Stimulated activated CD8-positive, alpha-beta memory T cell treated with anti-CD3 and anti-CD28 coated beads, Interleukin-15, amount 100 ng/mL, for 24 hours (primary cell): ENCODE results near the gene DNAH1.

Source experiments
- DNase-seq: peaks from one replicate; pipeline ENCODE4 v3.0.0-alpha.2; 2020; ENCODE audit warnings: low read depth

DNAH1 gene

DNA sequence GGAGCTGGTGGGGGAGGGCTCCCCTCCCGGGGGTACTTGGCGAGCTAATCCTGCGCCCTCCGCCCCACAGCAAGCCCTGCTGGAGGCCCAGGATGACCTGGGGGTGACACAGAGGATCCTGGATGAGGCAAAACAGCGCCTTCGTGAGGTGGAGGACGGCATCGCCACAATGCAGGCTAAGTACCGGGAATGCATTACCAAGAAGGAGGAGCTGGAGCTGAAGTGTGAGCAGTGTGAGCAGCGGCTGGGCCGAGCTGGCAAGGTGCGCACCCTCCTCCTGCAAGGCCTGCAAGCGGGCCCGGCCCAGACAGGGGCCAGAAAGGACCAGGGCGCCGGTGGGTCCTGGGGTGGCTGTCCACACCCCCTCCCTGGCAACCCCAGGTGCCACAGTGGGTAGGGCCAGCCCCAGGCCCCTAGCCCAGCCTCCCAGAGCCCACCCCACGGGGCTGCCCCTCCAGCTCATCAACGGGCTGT, 72.3 kb downstream of the DNAH1 start:
- no peak for DNase-seq

DNA sequence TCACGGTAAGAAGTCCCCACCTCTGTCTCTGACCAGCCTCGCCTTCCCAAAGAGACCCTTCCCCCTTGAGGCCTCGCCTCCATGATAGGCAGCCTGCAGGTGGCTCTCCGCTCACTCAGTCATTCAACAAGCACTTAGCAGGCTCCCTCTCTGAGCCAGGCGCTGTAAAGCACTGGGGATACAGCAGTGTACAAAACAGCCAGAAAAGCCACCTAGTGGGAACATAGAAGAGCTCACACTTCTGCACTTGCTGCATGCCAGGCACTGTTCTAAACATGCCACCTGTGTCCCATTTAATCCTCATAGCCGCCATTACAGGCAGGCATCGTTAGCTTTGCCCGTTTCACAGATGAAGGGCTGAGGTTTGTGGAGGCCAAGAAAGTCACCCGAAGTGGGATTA, 72.8 kb downstream of the DNAH1 start:
- DNase-seq: no peak

DNA sequence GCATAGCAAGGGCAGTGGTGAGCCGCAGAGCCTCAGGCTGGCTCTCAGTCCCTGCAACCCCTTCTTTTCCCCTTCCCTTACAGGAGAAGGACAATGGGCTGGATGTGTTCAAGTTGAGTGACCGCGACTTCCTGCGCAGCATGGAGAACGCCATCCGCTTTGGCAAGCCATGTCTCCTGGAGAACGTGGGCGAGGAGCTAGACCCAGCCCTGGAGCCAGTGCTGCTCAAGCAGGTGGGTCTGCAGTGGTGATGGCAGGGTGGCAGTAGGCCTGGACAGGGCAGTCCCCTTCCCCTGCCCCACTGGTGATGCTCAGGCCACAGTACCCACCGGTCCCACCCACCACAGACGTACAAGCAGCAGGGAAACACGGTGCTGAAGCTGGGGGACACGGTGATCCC, 75.0 kb downstream of the DNAH1 start:
- DNase-seq: no peak

DNA sequence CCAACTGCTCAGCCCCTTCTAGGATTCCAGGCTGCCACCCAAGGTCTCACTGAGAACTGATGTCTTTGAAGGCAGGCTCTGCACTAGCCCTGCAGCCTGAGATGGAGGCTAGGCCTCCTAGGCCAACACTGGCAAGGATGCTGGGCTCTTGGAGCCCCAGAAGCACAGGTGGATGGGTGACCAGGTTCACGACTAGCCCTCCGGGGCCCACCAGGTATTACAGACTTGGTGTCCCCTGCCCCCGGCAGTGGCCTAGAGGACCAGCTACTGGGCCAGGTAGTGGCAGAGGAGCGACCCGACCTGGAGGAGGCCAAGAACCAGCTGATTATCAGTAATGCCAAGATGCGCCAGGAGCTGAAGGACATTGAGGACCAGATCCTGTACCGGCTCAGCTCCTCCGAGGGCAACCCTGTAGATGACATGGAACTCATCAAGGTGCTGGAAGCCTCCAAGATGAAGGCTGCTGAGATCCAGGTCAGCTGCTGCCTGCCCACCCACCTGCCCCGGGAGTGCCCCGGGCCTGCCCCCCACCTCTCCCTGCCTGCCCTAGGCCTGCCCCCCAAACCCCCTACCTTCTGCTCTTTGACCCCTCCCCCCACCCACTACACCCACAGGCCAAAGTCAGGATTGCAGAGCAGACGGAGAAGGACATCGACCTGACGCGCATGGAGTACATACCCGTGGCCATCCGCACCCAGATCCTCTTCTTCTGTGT, 76.3 kb downstream of the DNAH1 start:
- DNase-seq: no peak

DNA sequence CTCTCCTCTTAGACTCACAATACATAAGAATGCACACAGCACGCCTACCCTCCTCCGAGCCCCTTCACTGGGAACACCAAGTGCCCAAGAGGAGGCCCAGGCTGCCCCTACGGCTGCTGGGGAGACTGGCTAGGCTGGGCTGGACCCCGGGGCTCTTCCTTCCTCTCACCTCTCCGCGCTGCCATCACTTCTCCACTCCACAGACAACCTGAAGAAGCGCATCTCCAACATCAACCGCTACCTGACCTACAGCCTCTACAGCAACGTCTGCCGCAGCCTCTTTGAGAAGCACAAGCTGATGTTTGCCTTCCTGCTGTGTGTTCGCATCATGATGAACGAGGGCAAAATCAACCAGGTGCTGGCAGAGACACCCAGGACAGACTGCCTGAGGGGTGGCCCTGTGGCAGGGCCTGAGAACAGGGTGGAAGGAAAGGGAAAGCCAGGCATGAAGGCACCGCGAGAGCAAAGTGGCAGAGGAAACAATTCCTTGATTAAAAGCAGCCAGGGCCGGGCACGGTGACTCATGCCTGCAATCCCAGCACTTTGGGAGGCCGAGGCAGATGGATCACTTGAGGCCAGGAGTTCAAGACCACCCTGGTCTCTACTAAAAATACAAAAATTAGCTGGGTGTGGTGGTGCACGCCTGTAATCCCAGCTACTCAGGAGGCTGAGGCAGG, 77.2 kb downstream of the DNAH1 start:
- no peak for DNase-seq

DNA sequence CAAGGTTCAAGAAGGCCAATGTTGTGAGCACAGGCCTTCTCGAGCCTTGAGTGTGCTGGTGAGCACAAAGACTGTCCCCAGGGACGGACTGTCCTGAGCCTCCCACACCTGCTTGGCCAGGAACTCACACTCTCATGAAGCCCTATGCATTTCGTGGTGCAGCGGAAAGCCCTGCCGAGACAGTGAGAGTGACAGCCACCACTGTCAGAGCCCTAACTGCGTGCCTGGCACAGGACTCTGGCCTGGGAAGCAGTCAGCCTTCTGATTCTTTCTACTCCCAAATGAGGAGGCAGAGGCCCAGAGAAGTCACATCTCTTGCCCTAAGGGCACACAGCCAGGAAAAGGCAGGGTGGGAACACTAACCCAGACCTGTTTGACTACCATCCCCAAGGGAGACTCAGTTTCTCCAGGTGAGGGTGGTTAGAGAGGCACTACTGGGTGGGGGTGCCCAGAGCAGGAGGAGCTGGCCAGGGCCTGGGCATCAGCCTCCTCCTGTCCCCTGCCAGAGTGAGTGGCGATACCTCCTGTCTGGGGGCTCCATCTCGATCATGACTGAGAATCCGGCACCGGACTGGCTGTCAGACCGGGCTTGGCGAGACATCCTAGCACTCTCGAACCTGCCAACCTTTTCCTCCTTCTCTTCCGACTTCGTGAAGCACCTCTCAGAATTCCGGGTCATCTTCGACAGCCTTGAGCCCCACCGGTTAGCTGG, 78.0 kb downstream of the DNAH1 start:
- no peak for DNase-seq

DNA sequence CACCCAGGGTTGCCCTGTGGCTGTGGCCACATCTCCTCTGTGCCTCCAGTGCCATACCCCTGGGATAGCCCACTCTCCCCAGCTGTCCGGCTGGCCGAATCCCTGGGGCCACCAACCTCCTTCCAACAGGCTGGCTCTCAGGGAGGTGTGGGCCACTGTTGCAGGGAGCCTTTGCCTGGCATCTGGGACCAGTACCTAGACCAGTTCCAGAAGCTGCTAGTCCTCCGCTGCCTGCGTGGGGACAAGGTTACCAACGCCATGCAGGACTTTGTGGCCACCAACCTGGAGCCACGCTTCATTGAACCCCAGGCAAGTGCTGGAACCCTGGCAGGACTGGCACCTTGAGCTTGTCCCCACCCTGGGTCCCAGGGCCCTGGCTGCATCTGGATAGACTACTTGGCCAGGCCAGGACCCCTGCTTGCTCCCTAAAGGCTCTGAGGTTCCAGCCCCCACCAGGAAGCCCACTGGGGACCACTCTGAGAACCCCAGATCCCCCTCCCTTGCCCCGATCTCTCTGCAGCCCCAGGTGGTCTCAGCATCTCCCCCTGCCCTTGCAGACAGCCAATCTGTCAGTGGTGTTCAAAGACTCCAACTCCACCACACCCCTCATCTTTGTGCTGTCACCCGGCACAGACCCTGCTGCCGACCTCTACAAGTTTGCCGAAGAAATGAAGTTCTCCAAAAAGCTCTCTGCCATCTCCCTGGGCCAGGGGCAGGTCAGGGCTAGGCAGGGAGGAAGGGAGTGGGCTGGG, 78.8 kb downstream of the DNAH1 start:
- DNase-seq: no peak

DNA sequence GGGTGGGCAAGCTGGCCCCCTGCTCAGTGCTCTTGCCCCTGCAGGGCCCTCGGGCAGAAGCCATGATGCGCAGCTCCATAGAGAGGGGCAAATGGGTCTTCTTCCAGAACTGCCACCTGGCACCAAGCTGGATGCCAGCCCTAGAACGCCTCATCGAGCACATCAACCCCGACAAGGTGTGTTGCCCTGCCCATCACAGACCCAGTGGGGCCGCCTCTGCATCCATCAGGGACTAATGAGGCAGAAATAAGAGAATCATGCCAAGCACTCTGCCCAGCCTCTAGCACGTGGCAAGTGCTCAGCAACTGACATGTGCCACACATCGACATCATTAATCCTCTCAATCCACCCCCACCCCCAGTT, 79.4 kb downstream of the DNAH1 start:
- DNase-seq: no peak

DNA sequence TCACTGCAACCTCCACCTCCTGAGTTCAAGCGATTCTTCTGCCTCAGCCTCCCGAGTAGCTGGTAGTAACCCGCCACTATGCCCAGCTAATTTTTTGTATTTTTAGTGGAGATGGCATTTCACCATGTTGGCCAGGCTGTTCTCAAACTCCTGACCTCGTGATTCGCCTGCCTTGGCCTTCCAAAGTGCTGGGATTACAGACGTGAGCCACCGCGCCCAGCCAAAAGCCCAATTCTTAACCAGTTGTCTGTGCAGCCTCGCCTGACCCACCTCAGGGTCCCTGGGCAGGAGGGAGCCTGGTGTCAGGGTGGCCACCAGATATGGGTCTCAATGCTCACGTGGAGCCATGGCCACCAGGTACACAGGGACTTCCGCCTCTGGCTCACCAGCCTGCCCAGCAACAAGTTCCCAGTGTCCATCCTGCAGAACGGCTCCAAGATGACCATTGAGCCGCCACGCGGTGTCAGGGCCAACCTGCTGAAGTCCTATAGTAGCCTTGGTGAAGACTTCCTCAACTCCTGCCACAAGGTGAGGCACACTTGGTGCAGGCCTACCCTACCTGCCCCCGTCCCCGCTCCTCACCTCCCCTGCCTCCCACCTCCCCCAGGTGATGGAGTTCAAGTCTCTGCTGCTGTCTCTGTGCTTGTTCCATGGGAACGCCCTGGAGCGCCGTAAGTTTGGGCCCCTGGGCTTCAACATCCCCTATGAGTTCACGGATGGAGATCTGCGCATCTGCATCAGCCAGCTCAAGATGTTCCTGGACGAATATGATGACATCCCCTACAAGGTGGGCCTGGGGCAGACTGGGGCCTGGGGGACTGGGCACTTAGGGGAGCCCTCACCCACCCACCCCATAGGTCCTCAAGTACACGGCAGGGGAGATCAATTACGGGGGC, 80.1 kb downstream of the DNAH1 start:
- no peak for DNase-seq

DNA sequence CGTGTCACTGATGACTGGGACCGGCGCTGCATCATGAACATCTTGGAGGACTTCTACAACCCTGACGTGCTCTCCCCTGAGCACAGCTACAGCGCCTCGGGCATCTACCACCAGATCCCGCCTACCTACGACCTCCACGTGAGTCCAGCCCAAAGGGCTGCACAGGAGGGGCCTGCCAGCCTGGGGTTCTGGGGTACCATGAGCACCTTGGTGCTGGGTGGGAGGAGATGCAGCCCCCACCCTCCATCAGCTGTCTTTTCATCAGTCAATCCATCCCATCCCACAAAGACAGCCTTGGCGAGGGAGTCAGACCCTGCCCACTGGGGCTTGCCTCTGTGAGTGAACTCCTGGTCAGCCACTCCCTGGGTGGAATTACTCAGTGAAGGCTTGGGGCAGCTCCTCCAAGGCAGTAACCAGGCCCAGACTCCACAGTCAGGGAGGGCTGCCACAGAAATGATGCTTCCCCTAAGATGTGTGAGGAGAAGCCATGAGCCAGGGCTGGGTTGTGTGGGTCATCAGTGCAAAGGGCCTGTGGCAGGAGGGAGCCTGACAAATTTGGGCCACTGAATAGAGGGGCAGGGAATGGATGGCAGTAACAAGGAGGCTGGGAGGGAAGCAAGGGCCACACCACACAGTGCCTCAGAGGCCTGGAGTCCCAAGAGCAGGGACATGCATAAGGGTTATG, 80.9 kb downstream of the DNAH1 start:
- no peak for DNase-seq

DNA sequence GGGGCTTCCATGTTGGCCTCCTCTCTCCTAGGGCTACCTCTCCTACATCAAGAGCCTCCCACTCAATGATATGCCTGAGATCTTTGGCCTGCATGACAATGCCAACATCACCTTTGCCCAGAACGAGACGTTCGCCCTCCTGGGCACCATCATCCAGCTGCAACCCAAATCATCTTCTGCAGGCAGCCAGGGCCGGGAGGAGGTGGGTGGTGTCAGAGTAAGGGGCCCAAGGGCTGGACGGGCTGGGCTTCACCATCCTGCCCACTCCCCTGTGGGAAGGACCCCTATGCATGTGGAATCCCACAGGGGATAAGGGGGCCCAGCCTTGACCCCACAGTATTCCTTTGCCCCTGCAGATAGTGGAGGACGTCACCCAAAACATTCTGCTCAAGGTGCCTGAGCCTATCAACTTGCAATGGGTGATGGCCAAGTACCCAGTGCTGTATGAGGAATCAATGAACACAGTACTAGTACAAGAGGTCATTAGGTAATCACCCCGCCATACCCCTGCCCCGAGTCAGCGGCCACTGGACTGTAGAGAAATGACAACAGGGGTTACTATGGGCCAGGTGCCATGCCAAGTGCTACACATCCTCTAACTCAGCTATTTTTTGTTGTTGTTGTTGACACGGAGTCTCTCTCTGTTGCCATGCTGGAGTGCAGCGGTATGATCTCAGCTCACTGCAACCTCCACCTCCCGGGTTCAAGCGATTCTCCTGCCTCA, 81.7 kb downstream of the DNAH1 start:
- no peak for DNase-seq

DNA sequence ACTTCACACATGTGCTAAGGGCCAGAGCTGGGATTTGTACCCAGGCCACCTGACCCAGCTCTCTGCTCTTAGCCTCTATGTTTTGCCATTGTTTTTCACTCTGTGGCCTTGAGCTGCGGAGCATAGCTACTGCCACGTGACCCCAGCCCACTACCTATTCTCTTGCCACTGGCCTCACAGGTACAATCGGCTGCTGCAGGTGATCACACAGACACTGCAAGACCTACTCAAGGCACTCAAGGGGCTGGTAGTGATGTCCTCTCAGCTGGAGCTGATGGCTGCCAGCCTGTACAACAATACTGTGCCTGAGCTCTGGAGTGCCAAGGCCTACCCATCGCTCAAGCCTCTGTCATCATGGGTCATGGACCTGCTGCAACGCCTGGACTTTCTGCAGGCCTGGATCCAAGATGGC, 82.6 kb downstream of the DNAH1 start:
- no peak for DNase-seq

DNA sequence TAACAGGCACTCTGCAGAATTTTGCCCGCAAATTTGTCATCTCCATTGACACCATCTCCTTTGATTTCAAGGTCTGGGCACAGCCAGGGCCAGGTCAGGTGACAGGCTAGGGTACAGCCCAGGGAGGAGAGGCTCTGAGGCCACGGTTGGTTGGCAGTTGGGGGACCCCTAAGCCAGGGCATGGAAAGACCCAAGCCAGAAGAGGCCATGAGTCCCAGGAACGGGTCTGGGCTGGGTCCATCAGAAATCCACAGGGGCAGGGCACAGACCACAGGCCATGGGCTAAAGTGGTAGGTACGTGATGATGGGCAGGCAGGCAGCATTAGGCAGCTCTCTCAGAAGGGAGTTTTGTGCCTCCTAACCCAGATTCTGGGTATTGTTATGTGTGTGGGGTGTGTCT, 83.0 kb downstream of the DNAH1 start:
- no peak for DNase-seq

DNA sequence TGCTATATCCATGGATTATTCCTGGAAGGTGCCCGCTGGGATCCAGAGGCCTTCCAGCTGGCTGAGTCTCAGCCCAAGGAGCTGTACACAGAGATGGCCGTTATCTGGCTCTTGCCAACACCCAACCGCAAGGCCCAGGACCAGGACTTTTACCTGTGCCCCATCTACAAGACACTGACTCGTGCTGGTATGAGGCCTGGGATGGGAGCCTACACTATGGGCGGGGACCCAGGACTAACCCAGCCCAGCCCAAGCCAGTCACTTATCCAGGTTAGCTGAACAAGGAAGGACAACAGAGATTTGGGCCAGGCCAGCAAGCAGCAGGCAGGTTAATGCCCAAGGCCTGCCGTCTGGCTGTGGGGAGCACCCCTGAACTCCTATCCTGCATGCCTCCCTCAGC, 83.5 kb downstream of the DNAH1 start:
- DNase-seq: no peak

DNA sequence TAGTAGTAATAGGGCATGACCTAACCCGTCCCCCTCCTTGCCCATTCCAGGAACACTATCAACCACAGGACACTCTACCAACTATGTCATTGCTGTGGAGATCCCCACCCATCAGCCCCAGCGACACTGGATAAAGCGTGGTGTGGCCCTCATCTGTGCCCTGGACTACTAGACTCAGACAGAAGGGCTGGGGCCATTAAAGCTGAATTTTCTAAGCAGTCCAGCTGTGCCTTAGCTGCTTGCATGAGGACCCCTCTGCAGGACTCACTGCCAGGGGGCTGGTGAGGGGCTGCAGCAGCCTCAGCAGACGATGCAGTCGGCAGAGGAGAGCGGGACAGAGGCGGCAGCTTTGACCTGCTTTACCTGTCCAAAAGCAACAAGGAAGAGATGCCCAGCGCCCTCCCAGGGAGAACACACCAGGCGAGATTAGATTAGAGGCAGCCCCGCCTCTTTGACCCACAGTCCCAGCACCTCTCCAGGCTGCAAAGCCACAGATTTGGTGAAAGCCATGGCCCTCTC, 84.2 kb downstream of the DNAH1 start:
- no peak for DNase-seq

DNA sequence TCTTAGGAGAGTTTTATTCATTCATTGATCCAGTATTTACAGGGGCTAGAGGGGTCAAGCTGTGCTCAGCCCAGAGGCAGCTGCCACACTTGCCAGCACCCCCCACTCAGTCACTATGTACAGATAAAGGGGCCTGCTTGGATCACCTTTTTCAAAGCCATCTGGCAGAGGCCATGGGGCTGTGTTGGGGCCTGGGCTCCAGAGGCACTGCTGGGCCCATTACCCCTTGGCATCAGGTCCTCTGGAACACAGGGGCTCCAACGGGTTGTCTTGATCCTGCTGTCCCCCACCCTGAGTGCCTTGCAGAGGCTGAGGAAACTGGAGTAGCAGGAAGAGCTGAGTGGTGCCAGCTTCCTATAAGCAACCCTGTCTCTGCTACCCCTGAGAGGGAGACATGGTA, 84.9 kb downstream of the DNAH1 start:
- DNase-seq: no peak

DNA sequence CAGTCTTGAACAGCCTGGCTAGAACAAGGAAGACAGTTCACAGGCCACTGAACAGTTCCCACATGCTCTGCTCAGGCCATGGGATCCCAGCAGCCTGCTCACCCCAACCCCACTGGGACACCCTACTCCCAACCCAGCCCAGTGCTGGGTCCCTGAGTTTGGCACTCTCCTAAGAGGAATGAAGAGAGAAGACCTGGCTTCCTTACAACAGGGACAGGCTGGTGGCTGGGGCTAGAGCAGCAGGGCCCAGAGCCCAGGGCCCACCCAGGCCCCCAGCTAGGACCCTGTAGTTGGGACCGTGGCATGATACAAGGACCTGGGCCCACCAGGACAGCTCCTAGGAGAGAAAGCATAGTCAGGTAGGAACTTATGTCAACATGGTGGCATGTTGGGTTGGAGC, 85.4 kb downstream of the DNAH1 start:
- DNase-seq: no peak

DNA sequence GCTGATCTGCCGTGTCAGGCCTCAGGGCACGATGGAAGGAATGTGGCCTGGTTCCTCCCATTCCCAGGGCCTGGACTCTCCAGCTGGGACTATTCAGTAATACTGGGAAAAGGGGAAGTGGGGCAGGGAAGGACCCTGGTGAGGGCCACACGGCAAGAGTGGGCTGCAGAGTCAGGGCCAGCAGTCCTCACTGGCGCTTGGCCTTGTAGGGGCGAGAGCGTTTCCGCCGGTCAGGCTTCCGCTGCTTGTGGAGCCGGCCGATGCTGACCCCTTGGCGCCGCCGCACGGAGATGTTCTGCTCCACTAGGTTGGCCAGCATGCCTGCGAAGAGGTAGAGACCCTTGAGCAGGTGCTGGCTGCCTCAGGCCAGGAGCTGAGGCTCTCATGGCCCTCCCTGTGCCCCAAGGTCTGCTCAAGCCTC, 86.0 kb downstream of the DNAH1 start:
- no peak for DNase-seq

DNA sequence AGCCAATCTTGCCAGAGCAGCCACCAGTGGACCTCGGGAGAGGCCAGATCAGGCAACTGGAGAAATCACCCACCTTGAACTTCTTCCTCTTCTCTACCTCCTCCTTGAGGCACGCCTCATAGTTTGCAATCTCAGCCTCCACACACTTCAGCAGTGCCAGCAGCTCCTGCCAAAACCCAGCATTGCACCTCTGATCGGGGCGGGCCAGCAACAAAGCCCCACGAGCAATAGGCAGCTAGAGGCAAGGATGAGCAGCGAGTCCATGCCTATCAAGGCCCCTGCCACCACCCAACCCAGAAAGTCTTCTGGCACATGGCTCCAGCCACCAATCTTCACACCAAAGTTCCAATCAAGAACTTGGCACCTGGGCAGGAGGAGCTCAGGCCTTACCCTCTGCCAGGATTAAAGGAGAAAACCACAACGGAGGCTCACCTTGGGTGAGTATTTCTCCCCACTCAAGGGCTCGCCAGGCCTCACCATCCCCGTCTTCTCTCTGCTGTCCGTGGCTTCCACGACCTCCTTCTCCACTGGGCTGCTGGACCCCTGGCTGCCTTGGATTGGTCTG, 86.7 kb downstream of the DNAH1 start:
- DNase-seq: no peak
